SH-SY5Y (cell line): ENCODE data around the gene MYO6.

ENCODE experiments used
- GATA2 ChIP-seq: IDR thresholded peaks from 2 replicates; pipeline ENCODE4 v1.6.1; 2011; ENCODE audit warnings: mild to moderate bottlenecking, low read depth, low read length
- GATA3 ChIP-seq: IDR thresholded peaks from 2 replicates; pipeline ENCODE4 v1.6.1; 2011; ENCODE audit warnings: low read depth, mild to moderate bottlenecking, low read length, moderate library complexity

DNA sequence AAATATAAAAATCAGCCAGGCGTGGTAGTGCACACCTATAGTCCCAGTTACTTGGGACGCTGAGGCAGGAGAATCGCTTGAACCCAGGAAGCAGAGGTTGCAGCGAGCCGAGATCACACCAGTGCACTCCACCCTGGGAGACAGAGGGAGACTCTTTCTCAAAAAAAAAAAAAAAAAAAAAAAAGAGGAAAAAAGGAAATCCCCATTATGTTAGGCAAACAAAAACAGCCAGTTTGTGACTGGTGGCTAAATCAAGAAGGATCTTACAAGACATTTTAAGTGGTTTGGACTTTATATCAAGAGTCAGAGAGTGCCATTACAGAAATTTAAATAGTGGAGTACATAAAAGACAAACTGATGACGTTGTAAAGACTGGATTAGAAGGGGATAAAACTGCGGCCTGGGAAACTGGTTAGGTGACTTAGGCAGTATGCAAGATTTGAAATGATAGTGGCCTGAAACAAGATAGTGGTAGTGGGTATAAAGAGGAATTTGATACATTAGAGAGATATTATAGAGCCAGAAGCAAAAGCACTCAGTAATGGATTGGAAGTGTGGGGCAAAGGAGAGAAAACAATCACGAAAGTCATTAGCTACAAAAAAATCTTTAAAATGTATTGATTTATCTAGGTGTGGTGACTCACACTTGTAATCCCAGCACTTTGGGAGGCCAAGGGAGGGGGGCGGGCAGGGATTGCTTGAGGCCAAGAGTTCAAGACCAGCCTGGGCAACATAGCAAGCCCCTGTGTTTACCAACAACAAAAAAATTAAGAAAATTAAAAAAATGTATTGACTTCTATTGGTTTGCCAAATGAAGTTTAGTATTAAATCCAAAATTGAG lies 1.7 kb upstream of the MYO6 start:
- TF ChIP-seq GATA3 (no peak), GATA2 (no peak)
